ENCODE data around the gene ATP8B1.
"Not testable (repeated sequence)": the region's sequence is repeated elsewhere in the genome, so short reads cannot be mapped to it uniquely, and the experiment has no call there.

Gene ATP8B1

DNA sequence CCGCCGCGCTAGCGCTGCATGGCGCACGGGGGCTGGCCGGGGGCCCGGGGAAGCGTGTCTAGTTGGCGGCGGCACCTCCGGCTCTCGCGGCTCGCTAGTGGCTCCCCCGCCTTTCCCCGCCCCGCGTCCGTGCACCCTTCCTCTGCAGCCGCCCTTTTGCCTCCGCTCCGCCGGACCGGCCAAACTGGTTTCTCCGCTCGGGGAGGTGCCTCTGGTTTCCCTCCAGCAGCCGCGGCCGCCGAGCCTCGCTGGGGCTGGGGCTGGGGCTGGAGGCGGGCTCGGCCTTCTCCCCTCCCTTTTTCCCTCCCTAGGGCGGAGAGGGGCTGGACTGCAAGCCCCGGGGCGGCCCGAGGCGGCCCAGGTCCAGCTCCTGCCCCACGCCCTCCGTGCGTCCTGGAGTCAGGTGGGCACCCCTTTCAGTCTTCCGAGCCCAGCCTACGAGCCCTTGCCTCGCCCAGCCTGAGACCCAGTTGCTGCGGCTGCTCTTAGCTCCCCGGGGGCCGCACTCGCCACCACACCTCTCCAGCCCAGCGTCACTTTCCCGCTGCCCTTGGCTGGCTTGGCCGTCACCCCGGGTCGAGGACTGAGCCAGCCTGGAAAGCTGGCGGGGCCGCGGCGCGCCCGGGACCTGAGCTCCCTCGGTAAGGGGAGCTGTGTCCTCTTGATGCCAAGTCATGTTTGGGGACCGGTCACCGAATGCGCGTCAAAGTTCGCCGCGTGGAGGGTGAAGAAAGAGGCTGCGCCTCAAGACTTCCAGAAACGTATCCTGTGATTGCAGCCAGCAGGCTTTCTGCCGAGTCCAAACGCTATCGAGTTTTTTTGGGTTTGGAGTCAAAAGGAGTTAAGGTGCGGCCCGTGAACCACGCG, at the start of gene ATP8B1:
ATP8B1 (minus strand) TSS at position 213 of the 867 bp plus-strand sequence. CDS start 71,508 bp downstream, outside the sequence.
- DNase-seq, result no peak

DNA sequence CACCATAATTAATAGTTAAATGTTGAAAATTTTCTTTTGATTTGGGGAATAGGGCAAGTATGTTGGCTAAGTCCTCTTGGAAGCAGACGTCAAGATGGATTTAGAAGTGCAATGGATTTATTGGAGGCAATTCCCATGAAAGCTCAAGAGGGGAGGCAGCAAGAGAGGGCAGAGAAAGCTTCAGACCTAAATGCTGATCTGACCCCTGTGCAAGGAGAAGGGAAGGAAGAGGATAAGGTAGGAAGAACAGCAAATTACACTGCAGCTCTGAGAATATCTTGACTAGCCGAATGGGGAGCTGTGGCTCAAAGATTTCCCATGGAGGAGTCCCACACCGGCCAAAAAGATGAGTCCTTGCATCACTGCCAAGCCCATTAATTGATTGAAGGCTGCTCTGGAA, 46.9 kb upstream of the ATP8B1 start:
- DNase-seq, result no peak

DNA sequence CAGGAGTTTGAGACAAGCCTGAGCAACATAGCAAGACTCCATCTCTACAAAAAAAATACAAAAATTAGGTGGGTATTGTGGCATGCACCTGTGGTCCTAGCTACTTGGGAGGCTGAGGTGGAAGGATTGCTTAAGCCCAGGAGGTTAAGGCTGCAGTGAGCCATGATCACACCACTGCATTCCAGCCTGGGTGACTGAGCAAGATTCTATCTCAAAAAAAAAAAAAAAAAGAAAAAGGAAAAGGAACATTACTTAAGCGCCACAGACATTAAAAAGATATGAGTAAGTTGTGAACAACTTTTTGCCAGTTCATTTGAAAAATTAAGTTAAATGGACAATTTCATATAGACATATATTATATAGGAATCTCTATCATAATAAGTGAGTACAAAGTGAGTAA, 45.3 kb upstream of the ATP8B1 start:
- not testable (repeated sequence) for DNase-seq

- not testable (repeated sequence) for DNase-seq
These were observed 44.3 kb upstream of the ATP8B1 start for GRCh38 chr18:57847431-57847830.

DNA sequence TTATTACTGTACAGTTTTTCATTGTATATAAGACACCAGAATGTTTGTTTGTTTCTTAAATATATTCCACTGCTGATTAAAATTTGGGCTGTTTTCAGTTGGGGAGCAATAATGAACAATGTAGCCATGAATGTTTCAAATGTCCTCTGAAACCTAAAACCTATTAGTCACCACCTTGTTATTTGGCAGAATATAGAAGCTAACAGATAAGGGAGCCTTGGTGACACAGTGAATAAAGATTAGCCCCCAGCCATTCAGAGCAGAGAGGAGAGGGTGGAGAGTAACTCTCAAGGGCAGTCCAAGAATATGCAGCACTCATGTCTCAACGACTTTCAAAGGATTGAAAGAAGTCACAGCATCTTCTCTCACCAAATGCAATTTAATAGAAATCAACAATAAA, 43.1 kb upstream of the ATP8B1 start:
- no peak for DNase-seq

DNA sequence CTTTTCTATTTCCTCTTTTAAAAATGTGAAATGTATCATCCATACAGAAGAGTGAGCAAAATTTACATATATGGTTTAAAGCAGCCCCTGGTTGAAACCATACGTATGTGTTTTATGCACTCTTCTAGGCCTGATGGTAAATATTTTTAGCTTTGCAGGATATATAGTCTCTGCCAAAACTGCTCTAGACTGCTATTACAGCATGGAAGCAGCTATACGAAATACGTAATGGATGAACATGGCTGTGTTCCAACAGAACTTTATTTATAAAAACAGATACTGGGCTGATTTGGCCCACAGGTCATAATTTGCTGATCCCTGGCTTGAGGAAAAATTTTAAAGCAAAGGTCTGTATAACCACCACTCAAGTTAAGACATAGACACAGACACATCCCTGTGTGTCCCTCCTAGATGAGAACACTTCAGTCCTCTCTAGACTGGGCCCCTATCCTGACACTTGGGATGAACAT, 42.5 kb upstream of the ATP8B1 start:
- no peak for DNase-seq

- no peak for DNase-seq
These were observed 41.2 kb upstream of the ATP8B1 start for GRCh38 chr18:57844319-57844718.

- no peak for DNase-seq
These were observed 40.3 kb upstream of the ATP8B1 start for GRCh38 chr18:57843386-57843785.

DNA sequence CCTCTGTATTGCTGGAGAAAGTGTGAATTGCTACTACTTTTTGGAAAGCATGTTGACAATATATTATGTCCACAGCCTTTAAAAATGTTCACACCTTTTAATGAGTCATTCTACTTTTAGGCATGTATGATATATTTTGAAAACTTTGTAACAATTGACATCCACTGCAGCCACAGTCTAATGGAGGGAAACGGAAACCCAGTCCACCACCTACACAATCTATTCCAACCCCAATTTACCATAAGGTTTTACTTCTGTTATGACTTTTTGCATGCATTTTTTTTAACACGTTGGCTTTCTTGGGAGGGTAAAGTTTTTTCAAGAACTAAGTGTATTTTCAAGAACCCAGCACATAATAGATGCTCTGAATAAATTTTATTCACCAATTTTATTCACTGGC, 38.5 kb upstream of the ATP8B1 start:
- DNase-seq, result peak; percentile 84

- DNase-seq, result no peak
These were observed 36.8 kb upstream of the ATP8B1 start for GRCh38 chr18:57839942-57840381.

DNA sequence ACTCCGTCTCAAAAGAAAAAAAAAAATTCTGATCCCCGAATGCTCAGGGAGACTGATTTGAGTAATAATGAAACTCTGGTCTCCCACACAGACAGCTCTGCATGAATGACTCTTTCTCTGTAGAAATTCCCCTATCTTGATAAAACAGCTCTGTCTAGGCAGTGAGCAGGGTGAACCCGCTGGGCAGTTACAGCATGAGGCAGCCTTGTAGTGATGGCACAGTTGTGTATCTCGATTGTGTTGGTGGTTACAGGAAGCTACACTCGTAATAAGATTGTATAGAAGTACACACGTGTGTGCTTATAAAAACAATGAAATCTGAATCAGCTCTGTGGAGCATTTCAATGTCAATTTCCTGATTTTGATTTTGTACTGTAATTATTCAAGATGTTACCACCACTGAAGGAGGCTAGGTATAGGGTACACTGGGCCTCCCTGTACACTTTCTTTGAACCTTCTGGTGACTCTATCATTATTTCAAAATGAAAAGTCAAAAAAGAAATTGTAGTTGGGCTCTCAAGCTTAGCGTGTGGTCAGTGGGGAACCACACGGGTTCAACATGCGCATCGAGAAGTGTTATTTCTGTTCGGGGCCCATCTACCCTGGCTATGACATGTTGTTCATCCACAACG, 34.9 kb upstream of the ATP8B1 start:
- DNase-seq, result peak; percentile 92

- no peak for DNase-seq
These were observed 33.4 kb upstream of the ATP8B1 start for GRCh38 chr18:57836557-57836956.

GRCh38 chr18:57835904-57836303, 32.8 kb upstream of the ATP8B1 start:
- no peak for DNase-seq

DNA sequence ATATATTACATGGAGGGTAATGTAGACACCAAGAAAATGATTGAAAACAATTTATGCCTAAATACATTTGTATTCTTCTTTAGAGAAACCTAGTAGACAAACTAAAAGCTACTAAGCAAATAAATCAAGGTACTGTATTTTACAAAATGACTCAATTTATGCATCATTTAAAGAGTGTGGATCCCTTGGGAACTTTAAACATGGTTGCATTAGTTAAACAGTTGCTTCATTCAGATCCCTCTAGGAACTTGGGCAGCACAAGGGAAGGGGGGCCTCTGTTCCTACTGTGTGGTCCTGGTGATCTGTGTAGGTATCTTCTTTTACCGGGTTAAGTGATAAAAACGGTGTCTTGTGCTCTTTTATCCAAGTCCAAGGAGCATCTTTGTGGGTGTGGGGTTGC, 31.5 kb upstream of the ATP8B1 start:
- no peak for DNase-seq

DNA sequence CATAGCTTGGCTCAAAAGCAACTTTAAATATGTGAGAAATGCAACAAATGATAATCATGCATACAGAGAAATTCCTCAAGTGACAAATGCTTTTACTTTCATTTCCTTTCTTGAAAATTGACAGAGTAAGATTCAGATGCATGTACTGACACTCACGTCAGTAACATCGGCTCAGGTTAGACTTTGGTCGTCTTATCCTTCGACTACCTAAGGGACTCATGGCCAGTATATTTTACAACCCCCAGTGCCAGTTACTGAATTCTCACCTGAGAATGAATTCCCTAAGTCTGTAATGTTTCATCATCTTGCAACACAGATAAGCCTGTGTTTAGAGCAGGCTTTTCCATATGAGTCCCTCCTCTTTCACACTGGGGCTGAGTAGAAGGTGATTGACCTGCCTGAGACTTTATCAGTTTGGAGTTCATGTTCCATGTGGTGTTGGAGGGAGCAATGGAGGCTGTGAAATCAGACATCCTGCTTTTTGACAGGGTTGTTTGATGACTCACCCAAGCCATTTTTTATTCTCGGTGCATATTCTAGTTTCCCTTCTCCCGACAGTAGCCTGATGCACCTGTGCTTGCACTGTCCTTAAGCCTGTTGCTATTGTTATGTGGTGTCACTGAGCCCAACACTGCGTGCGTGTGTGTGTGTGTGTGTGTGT, 30.5 kb upstream of the ATP8B1 start:
- peak; percentile 59 for DNase-seq

DNA sequence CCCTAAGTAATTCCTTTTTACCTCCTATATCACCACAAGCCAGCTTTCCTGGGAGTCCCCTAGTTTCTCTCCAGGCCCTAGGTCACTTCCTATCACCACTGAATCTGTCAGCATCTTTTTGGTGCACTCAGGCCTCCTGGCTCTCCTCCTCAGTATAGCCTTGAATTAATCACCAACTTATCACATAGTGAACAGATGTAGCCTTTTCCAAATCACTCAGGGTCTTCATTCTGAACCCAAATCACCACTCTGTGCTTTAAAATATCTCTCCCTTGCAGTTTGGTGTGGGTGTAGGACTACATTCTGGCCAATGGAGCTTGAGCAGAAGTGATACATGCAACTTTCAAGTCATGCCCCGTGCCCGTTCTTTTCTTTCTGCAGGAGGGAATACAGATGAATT, 29.6 kb upstream of the ATP8B1 start:
- peak; percentile 0 for DNase-seq

- no peak for DNase-seq
These were observed 28.7 kb upstream of the ATP8B1 start for GRCh38 chr18:57831597-57832377.

DNA sequence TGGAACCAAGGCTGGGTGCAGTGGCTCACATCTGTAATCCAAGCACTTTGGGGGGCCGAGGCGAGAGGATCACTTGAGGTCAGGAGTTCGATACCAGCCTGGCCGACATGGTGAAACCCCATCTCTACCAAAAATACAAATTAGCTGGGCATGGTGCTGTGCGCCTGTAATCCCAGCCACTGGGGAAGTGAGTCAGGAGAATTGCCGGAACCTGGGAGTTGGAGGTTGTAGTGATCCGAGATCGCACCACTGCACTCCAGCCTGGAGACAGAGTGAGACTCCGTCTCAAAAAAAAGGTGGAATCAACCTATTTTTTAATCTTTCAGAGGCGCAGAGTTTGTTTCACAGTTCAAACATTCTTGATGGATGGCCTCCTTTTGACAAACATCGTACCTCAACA, 24.5 kb upstream of the ATP8B1 start:
- DNase-seq, result no peak

DNA sequence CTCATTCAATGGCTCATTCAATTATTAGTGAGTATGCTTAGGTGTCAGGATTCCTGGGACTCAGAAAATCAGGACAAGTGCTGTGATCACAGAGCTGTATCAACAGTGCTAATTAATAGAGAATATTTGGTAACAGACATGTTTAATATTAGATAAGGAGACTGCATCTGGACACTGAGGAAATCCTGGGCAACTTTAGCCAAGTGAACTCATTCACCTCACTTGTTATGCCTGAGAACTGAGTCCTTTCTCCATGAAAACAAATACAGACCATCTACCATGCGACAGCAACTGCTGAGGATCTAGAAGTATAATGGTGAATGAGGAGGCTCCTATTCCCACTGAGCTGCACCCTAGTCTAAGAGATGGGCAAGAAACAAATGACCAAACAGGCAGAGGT, 23.1 kb upstream of the ATP8B1 start:
- DNase-seq, result no peak

DNA sequence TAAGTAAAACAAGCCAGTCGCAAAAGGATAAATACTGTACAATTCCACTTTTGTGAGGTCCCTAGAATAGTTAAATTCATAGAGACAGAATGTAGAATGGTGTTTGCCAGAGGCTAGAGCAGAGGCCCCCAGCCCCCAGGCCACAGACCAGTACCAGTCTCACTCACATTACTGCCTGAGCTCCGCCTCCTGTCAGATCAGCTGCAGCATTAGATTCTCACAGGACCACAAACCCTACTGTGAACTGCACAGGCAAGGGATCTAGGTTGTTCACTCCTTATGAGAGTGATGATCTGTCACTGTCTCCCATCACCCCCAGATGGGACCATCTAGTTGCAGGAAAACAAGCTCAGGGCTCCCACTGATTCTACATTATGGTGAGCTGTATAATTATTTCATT, 17.5 kb upstream of the ATP8B1 start:
- DNase-seq, result not testable (repeated sequence)

GRCh38 chr18:57819671-57820460, 16.8 kb upstream of the ATP8B1 start:
- DNase-seq, result no peak

DNA sequence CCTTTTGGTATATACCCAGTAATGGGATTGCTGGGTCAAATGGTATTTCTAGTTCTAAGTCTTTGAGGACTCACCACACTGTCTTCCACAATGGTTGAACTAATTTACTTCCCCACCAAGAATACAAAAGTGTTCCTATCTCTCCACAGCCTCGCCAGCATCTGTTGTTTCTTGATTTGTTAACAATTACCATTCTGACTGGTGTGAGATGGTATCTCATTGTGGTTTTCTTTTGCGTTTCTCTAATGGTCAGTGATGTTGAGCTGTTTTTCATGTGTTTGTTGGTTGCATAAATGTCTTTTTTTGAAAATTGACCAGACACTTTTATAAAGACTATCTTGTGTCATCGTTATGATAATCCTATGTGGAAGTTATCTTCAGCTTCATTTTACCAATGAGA, 16.0 kb upstream of the ATP8B1 start:
- no peak for DNase-seq
